PC-3 (cell line): ENCODE measurements around the gene KIN. TPM values are rescaled to one million over a fixed set of nuclear protein-coding genes. Genes with fewer than 3 reads are reported as not detected.
"Not testable (repeated sequence)": the region's sequence is repeated elsewhere in the genome, so short reads cannot be mapped to it uniquely, and the experiment has no call there.

Experiments used
- ATAC-seq: fragments of 200-7000 bp; cut with Tn5 transposase; 2 replicates; pipeline ENCODE4 v1.9.1; 2020; ENCODE audit warnings: mild to moderate bottlenecking, moderate library complexity
- BruUV-seq: library from RNA; stranded (reverse); fragments of 400-500 nt; replicated peaks from 2 replicates; lab custom pipeline; 2021; lab: Mats Ljungman, UMichigan
- CTCF ChIA-PET: fragments of 300-600 bp; sonication (Branson Sonifier 250); formaldehyde crosslinking; loops from one replicate; lab custom pipeline; 2022; ENCODE audit warnings: antibody characterized with exemption; lab: Charles Lee
- POLR2A ChIA-PET: fragments of 300-600 bp; sonication (Branson Sonifier 250); formaldehyde crosslinking; loops from one replicate; lab custom pipeline; 2022; ENCODE audit warnings: antibody characterized with exemption; ENCODE audit not compliant: unreplicated experiment; lab: Charles Lee
- DNase-seq: peaks from one replicate; pipeline ENCODE4 v3.0.0-alpha.2; 2015
- H2AFZ ChIP-seq: fragments of 300-600 bp; sonication (generic); 2 replicates; pipeline ENCODE4 v1.6.0; 2016; ENCODE audit warnings: antibody characterized with exemption, low read length
- H3F3A ChIP-seq: fragments of 300-600 bp; sonication (generic); one replicate; pipeline ENCODE4 v1.6.0; 2017; ENCODE audit warnings: antibody characterized with exemption, low read length, control low read depth, mild to moderate bottlenecking; ENCODE audit not compliant: unreplicated experiment
- H3K27ac ChIP-seq: fragments of 300-600 bp; sonication (generic); 2 replicates; pipeline ENCODE4 v1.5.1; 2016; ENCODE audit warnings: mild to moderate bottlenecking, low read length
- H3K27me3 ChIP-seq: fragments of 300-600 bp; sonication (generic); 2 replicates; pipeline ENCODE4 v1.6.1; 2016; ENCODE audit warnings: low read length, mixed read lengths
- H3K36me3 ChIP-seq: fragments of 300-600 bp; sonication (generic); 2 replicates; pipeline ENCODE4 v1.6.1; 2016; ENCODE audit warnings: low read depth, mixed run types, low read length, mixed read lengths
- H3K4me1 ChIP-seq: fragments of 300-600 bp; sonication (generic); 2 replicates; pipeline ENCODE4 v1.5.1; 2016; ENCODE audit warnings: low read length; ENCODE audit not compliant: insufficient read depth
- H3K4me2 ChIP-seq: fragments of 300-600 bp; sonication (generic); 2 replicates; pipeline ENCODE4 v1.6.0; 2016; ENCODE audit warnings: low read length
- H3K4me3 ChIP-seq: fragments of 300-600 bp; sonication (generic); 2 replicates; pipeline ENCODE4 v1.5.1; 2016; ENCODE audit warnings: mild to moderate bottlenecking, low read length, mixed read lengths
- H3K79me2 ChIP-seq: fragments of 300-600 bp; sonication (generic); 2 replicates; pipeline ENCODE4 v1.6.1; 2017; ENCODE audit warnings: low read length, mixed read lengths
- H3K9ac ChIP-seq: fragments of 300-600 bp; sonication (generic); 2 replicates; pipeline ENCODE4 v1.6.0; 2016; ENCODE audit warnings: mild to moderate bottlenecking, low read length
- H3K9me2 ChIP-seq: fragments of 300-600 bp; sonication (generic); replicated peaks from 2 replicates; pipeline ENCODE4 v1.6.1; 2016; ENCODE audit warnings: mixed run types, low read length, mixed read lengths
- H3K9me3 ChIP-seq: fragments of 300-600 bp; sonication (generic); 2 replicates; pipeline ENCODE4 v1.6.1; 2016; ENCODE audit warnings: low read length, mixed read lengths
- H4K20me1 ChIP-seq: fragments of 300-600 bp; sonication (generic); 2 replicates; pipeline ENCODE4 v1.6.1; 2016; ENCODE audit warnings: low read length, mixed read lengths
- CTCF ChIP-seq: fragments of 300-600 bp; sonication (generic); conservative IDR thresholded peaks from 2 replicates; pipeline ENCODE4 v1.5.1; 2017; ENCODE audit warnings: antibody characterized with exemption, low read depth, mild to moderate bottlenecking, low read length
- EZH2 ChIP-seq: fragments of 300-600 bp; sonication (generic); IDR thresholded peaks from one replicate; pipeline ENCODE4 v1.6.1; 2017; ENCODE audit warnings: antibody characterized with exemption, mild to moderate bottlenecking, low read length; ENCODE audit not compliant: unreplicated experiment
- EZH2phosphoT487 ChIP-seq: fragments of 300-600 bp; sonication (generic); IDR thresholded peaks from 2 replicates; pipeline ENCODE4 v1.6.1; 2018; ENCODE audit warnings: mild to moderate bottlenecking, antibody characterized with exemption, low read length, borderline replicate concordance
- intact Hi-C: fragments of 100-400 bp; cut with micrococcal nuclease; formaldehyde crosslinking; loops from 2 replicates; pipeline ENCODE4 v1.9.0; 2023
- total RNA-seq: library from RNA; depleted of rRNA; stranded (reverse); fragments of >200 nt; gene quantifications from 2 replicates; pipeline ENCODE4 v1.2.3, GENCODE V29; 2014

KIN gene
- total RNA-seq, 1 experiment from 2014 or later = 2.4 TPM

- ChIA-PET CTCF (no interaction called here), POLR2A (no interaction called here)
- H3K4me1 ChIP-seq = no peaks in the 10 kb centered on the region
- H3F3A ChIP-seq = no peaks in the 10 kb centered on the region
- H2AFZ ChIP-seq = no peak overlapping the region
- no peak for DNase-seq
- no TSS peak for BruUV-seq
- H3K79me2 ChIP-seq = no peaks in the 10 kb centered on the region
- H3K9me3 ChIP-seq = no peaks in the 10 kb centered on the region
- no peaks in the 10 kb centered on the region for H4K20me1 ChIP-seq
- no peak overlapping the region for H3K27ac ChIP-seq
- no peak overlapping the region for H3K4me3 ChIP-seq
- H3K9ac ChIP-seq = no peak overlapping the region
- no peaks in the 10 kb centered on the region for H3K36me3 ChIP-seq
- H3K9me2 ChIP-seq = no peaks in the 10 kb centered on the region
- peaks cover 38% of the 10 kb centered on the region for H3K27me3 ChIP-seq
- intact Hi-C loops = no loop called here
- no peak for ATAC-seq
- no peak overlapping the region for H3K4me2 ChIP-seq
- no peak for TF ChIP-seq CTCF
- TF ChIP-seq EZH2 = no peak
- no peak for TF ChIP-seq EZH2phosphoT487
Observed at GRCh38 chr10:7717767-7718166, 70.0 kb downstream of the KIN start.

- Histone ChIP-seq H3K36me3 (no peaks in the 10 kb centered on the region), H2AFZ (no peak overlapping the region), H3K9me2 (no peaks in the 10 kb centered on the region), H4K20me1 (no peaks in the 10 kb centered on the region), H3K9ac (no peak overlapping the region), H3K79me2 (no peaks in the 10 kb centered on the region), H3K4me3 (no peak overlapping the region), H3K27ac (no peak overlapping the region), H3K4me1 (no peaks in the 10 kb centered on the region), H3K27me3 (peaks cover 20% of the 10 kb centered on the region; the same call in 1 of the 2 replicates), H3K9me3 (no peaks in the 10 kb centered on the region), H3F3A (no peaks in the 10 kb centered on the region), H3K4me2 (no peak overlapping the region)
- ATAC-seq (no peak), DNase-seq (no peak)
- BruUV-seq = no TSS peak
- ChIA-PET POLR2A (no interaction called here), CTCF (no interaction called here)
- intact Hi-C loops = no loop called here
- TF ChIP-seq CTCF (no peak), EZH2 (no peak), EZH2phosphoT487 (no peak)
Observed at GRCh38 chr10:7715515-7715914, 72.3 kb downstream of the KIN start.

GRCh38 chr10:7711075-7711474, 76.7 kb downstream of the KIN start:
- H3K36me3 ChIP-seq, BruUV-seq, ATAC-seq, H3F3A ChIP-seq, H3K9me2 ChIP-seq, CTCF ChIA-PET, intact Hi-C loops, DNase-seq, H2AFZ ChIP-seq, H3K27ac ChIP-seq, H3K4me1 ChIP-seq, H3K9me3 ChIP-seq, H3K4me2 ChIP-seq, H3K79me2 ChIP-seq, POLR2A ChIA-PET, H4K20me1 ChIP-seq, H3K4me3 ChIP-seq, H3K9ac ChIP-seq: not testable (repeated sequence)
- H3K27me3 ChIP-seq = 0 out of 2 replicates have a peak, but pooled peaks cover 27% of the 10 kb centered on the region
